NCI-H128 (cell line): ENCODE measurements around the gene NIN.

Source experiments
- DNase-seq: peaks from one replicate; lab custom pipeline; 2025; ENCODE audit not compliant: unreplicated experiment; lab: John Stamatoyannopoulos, UW

Gene NIN

GRCh38 chr14:50763382-50764007, 67.5 kb downstream of the NIN start:
- DNase-seq = no peak

DNA sequence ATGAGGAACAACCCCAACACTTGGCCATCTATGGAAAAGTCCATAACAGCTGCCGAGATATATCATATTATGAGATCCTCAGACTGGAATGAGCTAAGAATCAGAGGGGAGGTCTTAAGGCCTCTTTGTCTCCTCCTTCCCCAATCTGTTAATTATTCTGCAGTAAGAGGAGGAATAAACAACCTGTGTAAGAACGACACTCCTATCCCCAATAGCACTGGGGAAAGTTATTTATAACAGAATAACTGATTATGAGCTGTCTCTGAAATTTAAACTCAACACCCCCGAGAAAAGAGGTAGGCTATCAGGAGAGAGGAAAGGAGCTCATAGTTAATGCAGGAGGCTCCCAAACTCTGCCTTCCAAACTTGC, 68.0 kb downstream of the NIN start:
- DNase-seq = no peak

- DNase-seq = no peak
Measured at GRCh38 chr14:50762001-50762930, 68.7 kb downstream of the NIN start.

DNA sequence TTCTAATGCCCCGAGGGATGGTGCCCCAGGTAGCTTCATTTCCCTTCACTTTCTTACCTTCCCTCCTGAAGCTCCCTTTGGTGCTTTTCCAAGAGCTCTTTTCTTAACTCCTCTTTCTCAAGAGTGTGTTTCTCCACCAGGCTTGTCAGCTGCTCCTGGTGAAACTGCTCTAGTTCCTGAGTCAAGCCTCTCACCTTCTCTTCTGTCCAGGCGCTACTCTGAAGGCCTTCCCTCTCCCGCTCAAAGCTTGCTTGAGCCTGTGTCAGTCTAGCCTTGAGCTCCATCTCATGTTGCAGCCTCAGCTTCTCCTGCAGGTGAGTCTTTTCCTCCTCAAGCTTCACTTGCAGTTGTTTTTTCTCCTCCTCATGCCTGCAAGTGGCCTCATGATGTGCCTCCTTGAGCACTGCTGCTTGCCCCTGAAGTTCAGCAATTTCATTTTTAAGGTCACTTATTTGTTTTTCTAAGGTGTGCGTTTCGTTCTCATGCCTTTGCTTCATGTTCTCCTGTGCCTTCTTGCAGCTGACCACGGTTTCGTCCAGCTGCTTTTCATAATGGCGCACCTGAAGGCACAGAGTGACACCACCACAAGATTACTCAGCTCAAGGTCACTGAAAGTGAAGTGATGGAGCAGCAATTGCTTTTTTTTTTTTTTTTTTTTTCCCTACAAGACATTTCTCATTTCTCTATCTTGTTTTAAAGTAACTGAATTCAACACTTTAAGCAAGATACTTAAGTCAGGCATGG, 71.0 kb downstream of the NIN start:
- no peak for DNase-seq

GRCh38 chr14:50758945-50759344, 72.0 kb downstream of the NIN start:
- DNase-seq = no peak

DNA sequence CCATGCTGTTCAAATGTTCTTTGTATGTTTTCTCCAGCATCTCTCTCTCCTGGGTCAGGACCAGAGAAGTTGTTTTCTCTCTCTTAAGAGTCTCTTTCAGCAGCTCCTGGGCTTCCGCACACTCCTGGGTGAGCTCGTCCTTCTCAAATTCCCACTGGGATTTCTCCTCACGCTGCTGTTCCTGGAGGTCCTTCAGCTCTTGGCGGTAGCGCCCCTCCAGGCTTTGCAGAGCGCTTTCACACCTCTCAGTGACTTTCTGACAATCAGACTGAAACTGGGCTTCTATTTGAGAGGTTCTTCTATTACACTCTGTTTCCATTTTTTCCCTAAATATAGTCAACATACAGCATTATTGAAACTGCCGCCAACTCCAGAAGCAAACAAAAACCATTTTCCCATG, 72.7 kb downstream of the NIN start:
- no peak for DNase-seq

DNA sequence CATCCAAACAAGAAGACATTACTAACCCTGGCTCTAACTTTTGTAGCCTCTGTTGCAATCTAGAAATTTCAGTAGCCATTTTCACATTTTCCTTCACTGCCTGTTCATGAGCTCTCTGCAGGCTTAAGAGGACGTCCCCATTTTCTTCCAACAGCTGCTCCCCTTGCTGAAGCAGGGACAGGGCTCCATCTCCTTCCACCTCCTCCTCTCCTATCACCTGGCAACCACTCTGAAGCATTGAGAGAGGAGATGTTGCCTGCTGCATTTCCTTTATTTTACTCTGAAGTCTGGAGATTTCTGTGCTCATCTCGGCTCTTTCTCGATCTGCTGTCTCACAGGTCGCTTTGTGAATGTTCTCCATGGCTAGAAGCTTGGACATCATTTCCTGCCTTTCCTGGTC, 73.3 kb downstream of the NIN start:
- DNase-seq = no peak

- DNase-seq = no peak
Measured at GRCh38 chr14:50756300-50756699, 74.7 kb downstream of the NIN start.

- no peak for DNase-seq
Measured at GRCh38 chr14:50750323-50750722, 80.6 kb downstream of the NIN start.

- no peak for DNase-seq
Measured at GRCh38 chr14:50745401-50746058, 85.4 kb downstream of the NIN start.

DNA sequence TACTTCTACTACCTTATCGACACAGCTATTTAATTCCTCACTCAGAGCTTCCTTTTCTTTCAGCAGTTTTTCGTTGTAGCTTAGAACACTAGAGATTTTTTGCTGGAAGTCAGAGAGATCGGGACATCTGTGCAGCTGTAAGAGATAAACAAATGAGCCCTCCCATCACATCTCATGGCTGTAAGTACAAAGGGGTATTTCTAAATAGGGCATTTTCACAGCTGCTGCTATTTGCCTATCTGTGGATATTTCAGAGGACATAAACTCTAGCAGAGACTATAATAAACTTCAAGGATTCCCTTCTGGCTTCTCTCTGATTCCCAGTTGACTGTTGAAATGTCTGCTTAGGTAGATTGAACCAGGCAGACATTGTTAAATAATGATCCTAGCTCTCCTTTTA, 86.7 kb downstream of the NIN start:
- no peak for DNase-seq

- DNase-seq = no peak
Measured at GRCh38 chr14:50741567-50741966, 89.4 kb downstream of the NIN start.

- DNase-seq = no peak
Measured at GRCh38 chr14:50740856-50741255, 90.1 kb downstream of the NIN start.

- DNase-seq = no peak
Measured at GRCh38 chr14:50739186-50739585, 91.8 kb downstream of the NIN start.

DNA sequence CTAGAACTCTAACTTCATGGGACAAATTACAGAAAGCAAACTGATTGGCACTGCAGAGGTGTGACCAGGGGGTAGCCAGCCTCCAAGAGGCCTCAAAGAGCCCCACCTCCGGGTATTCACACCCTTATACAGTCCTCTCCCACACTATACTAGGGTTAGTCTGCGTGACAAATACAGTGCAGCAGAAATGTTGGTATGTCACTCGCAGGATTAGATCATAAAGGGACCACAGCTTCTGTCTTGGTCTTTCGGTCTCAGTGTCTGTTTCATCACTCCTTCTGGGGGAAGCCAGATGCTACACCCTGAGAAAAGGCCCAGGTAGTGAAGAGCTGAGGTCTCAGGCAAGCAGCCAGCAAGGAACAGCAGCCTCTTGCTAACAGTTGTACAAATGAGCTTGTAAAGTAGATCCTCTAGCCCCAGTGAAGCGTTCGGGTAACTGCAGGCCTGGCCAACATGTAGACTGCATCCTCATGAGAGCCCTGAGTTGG, 94.0 kb downstream of the NIN start:
- no peak for DNase-seq

- no peak for DNase-seq
Measured at GRCh38 chr14:50734950-50735695, 95.8 kb downstream of the NIN start.

GRCh38 chr14:50733494-50733893, 97.5 kb downstream of the NIN start:
- no peak for DNase-seq

DNA sequence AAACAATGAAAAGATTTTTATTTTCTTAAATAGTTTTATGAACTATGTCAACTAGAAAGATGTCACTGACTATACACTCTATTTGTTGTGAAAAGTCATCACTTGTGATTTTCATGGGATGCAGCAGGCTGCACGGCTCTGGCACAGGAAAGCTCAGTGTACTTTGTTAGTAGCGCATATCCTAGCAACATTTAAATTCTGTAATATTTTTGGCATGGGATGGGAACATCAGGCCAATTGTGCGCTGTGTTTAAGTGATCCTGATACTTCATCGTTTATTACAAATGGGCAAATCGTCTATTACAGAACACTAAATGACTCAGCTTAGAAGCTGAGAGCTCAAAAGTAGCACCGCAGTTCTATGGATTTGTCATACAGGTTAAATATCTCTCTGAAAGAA, 102.1 kb downstream of the NIN start:
- DNase-seq = no peak

GRCh38 chr14:50726372-50727107, 104.4 kb downstream of the NIN start:
- DNase-seq = no peak

DNA sequence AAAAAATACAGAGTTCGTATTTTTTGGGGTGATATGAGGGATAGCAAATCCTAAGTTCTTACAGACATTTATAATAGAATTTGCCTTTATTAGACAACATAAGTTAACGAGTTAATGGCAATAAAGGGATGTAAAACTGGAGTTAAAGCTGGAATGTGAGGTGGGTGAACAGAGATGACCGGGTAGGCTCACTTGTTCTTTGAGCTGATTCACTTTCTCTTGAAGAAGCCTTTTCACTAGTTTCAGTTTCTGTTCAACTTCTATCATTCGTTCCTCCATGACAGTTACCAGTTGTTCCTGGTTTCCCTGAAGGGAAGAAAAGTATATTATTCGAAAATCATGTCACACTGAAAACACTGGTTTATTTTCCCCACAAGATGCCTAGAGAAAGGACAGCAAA, 105.2 kb downstream of the NIN start:
- no peak for DNase-seq
